ENCODE data around the gene GPR26.
"Not testable (repeated sequence)": the region's sequence is repeated elsewhere in the genome, so short reads cannot be mapped to it uniquely, and the experiment has no call there.

Gene GPR26

GRCh38 chr10:123718544-123719060 is 52.4 kb downstream of the GPR26 start:
- DNase-seq = no peak

- DNase-seq = no peak
These were observed 54.4 kb downstream of the GPR26 start for GRCh38 chr10:123720536-123720935.

GRCh38 chr10:123721441-123722049 is 55.4 kb downstream of the GPR26 start:
- no peak for DNase-seq

GRCh38 chr10:123722351-123722750 is 56.2 kb downstream of the GPR26 start:
- DNase-seq = no peak

- no peak for DNase-seq
These were observed 58.6 kb downstream of the GPR26 start for GRCh38 chr10:123724747-123725146.

GRCh38 chr10:123726381-123726780 is 60.2 kb downstream of the GPR26 start:
- no peak for DNase-seq

- DNase-seq = no peak
These were observed 60.7 kb downstream of the GPR26 start for GRCh38 chr10:123726836-123727235.

- DNase-seq = no peak
These were observed 63.4 kb downstream of the GPR26 start for GRCh38 chr10:123729523-123729922.

GRCh38 chr10:123736917-123737316 is 70.8 kb downstream of the GPR26 start:
- not testable (repeated sequence) for DNase-seq

GRCh38 chr10:123741146-123741545 is 75.0 kb downstream of the GPR26 start:
- no peak for DNase-seq

GRCh38 chr10:123741711-123742110 is 75.6 kb downstream of the GPR26 start:
- DNase-seq = no peak

- no peak for DNase-seq
These were observed 76.7 kb downstream of the GPR26 start for GRCh38 chr10:123742751-123743440.

GRCh38 chr10:123743441-123744223 is 77.5 kb downstream of the GPR26 start:
- no peak for DNase-seq

GRCh38 chr10:123744224-123744536 is 78.0 kb downstream of the GPR26 start:
- no peak for DNase-seq
